Transverse colon (tissue), 4 donors: ENCODE data around the gene ARMC3. TPM values are rescaled to one million over a fixed set of nuclear protein-coding genes. Genes with fewer than 3 reads are reported as not detected.

ENCODE experiments used
- DNase-seq: peaks from one replicate; pipeline ENCODE4 v3.0.0-alpha.2; 2019
- H3K27ac ChIP-seq, 4 donors: fragments of 200-600 bp; sonication (generic); 2 replicates each; pipeline ENCODE4 v1.5.1; 2016 to 2018; ENCODE audit warnings: inconsistent platforms in 4 of 4
- H3K27me3 ChIP-seq: fragments of 200-600 bp; sonication (generic); 2 replicates; pipeline ENCODE4 v1.5.1; 2017; ENCODE audit warnings: inconsistent platforms
- H3K36me3 ChIP-seq, 4 donors: fragments of 200-600 bp; sonication (generic); 2 replicates each; pipeline ENCODE4 v1.5.1; 2017 to 2019; ENCODE audit warnings: inconsistent platforms in 4 of 4
- H3K4me1 ChIP-seq, 4 donors: fragments of 200-600 bp; sonication (generic); 2 replicates each; pipeline ENCODE4 v1.5.1; 2017 to 2020; ENCODE audit warnings: inconsistent platforms in 4 of 4
- H3K4me3 ChIP-seq, 4 donors: fragments of 200-600 bp; sonication (generic); 1 replicate in 1 of 4; 2 replicates in 3 of 4; pipeline versions ENCODE4 v1.5.1 to v1.6.1; 2017 to 2019; ENCODE audit warnings: inconsistent platforms in 4 of 4
- H3K9me3 ChIP-seq, 2 donors: fragments of 200-600 bp; sonication (generic); 2 replicates each; pipeline ENCODE4 v1.5.1; 2017 to 2019; ENCODE audit warnings: inconsistent platforms in 2 of 2
- EP300 ChIP-seq: sonication (generic); formaldehyde crosslinking; IDR thresholded peaks from one replicate; pipeline ENCODE4 v1.6.1; 2017; ENCODE audit warnings: antibody characterized with exemption, low read depth
- POLR2A ChIP-seq: fragments of 450-650 bp; IDR thresholded peaks from one replicate; pipeline ENCODE4 v1.6.1; 2016; ENCODE audit warnings: antibody characterized with exemption, mild to moderate bottlenecking, moderate library complexity
- POLR2AphosphoS5 ChIP-seq, 3 donors: sonication (generic); formaldehyde crosslinking; IDR thresholded peaks; one replicate each; pipeline ENCODE4 v1.6.1; 2016; ENCODE audit warnings: antibody characterized with exemption in 3 of 3
- WGBS, 2 donors: methylation state at CpG; one replicate each; pipeline ENCODE4 v1.1.5; 2018; ENCODE audit warnings: low coverage in 1 of 2; 5-methylcytosine and 5-hydroxymethylcytosine counted together
- in situ Hi-C, 4 donors: fragments of 200-750 bp; cut with MboI; loops; one replicate each; pipeline versions ENCODE4 v1.15.0 to v1.15.1; 2017; ENCODE audit warnings: low sequenced_read_pairs in 3 of 4, low pct_ligation_motif_present in 1 of 4, low pct_unique_long_range_greater_than_20kb in 1 of 4
- intact Hi-C: fragments of 100-400 bp; cut with DNase I; formaldehyde crosslinking; loops from one replicate; pipeline ENCODE4 v1.15.1; 2023; ENCODE audit warnings: low total_unique reads
- small RNA-seq, 4 donors: library from RNA; depleted of rRNA; stranded (forward); fragments of <200 nt; gene quantifications; one replicate each; pipeline ENCODE3, GENCODE V24; 2016
- total RNA-seq, 4 donors: library from RNA; depleted of rRNA; stranded (reverse); fragments of >200 nt; gene quantifications; one replicate each; pipeline ENCODE4 v1.1.0, GENCODE V29; 2016
- TF ChIP-seq, protein P1 (sequence below), 5 experiments: fragments of 200-600 bp in 3 of 5; fragments of 450-650 bp in 2 of 5; sonication (generic) in 3 of 5; IDR thresholded peaks; 1 replicate in 2 of 5; 2 replicates in 3 of 5; pipeline ENCODE4 v1.5.1; 2016 to 2017; ENCODE audit warnings: antibody characterized with exemption in 5 of 5, inconsistent platforms in 3 of 5, mild to moderate bottlenecking in 2 of 5, moderate library complexity in 1 of 5

ARMC3 gene
- total RNA-seq, 4 donors from 2014 or later = not detected

DNA sequence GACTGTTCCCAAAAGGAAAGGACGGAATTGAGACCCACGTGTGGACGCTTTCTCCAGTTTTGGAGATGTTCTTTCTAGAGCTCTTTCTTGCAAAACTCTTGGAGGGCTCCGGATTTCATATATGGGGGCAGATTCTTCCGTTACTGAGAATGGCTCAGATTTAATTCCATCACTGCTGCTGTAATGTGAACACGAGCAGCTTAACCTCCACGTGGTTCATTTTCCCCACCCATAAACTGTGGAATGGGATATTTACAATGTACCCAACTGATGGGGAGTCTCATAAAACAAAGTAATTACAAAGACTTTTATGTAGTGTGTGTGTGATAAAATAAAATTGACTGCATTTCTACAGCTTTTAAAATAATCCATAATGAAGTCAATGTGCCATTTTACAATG lies 152.4 kb downstream of the ARMC3 start:
- intact Hi-C loops (no loop called here), in situ Hi-C loops (no loop called here)
- DNase-seq = no peak
- TF ChIP-seq, protein P1, sequence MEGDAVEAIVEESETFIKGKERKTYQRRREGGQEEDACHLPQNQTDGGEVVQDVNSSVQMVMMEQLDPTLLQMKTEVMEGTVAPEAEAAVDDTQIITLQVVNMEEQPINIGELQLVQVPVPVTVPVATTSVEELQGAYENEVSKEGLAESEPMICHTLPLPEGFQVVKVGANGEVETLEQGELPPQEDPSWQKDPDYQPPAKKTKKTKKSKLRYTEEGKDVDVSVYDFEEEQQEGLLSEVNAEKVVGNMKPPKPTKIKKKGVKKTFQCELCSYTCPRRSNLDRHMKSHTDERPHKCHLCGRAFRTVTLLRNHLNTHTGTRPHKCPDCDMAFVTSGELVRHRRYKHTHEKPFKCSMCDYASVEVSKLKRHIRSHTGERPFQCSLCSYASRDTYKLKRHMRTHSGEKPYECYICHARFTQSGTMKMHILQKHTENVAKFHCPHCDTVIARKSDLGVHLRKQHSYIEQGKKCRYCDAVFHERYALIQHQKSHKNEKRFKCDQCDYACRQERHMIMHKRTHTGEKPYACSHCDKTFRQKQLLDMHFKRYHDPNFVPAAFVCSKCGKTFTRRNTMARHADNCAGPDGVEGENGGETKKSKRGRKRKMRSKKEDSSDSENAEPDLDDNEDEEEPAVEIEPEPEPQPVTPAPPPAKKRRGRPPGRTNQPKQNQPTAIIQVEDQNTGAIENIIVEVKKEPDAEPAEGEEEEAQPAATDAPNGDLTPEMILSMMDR (IDR thresholded peaks at IDR 0.05) = no peak
- TF ChIP-seq POLR2A = no peak
- no peak for TF ChIP-seq EP300
- TF ChIP-seq POLR2AphosphoS5 (IDR thresholded peaks at IDR 0.05) = no peak
- Histone ChIP-seq H3K4me3 (no peak overlapping the region), H3K4me1 (no peaks in the 10 kb centered on the region), H3K36me3 (no peaks in the 10 kb centered on the region), H3K27me3 (peaks cover 10% of the 10 kb centered on the region), H3K27ac (no peak overlapping the region), H3K9me3 (no peaks in the 10 kb centered on the region)
- 57 to 60% methylated on average over 7 of the region's 7 CpGs for WGBS, 2 donors

DNA sequence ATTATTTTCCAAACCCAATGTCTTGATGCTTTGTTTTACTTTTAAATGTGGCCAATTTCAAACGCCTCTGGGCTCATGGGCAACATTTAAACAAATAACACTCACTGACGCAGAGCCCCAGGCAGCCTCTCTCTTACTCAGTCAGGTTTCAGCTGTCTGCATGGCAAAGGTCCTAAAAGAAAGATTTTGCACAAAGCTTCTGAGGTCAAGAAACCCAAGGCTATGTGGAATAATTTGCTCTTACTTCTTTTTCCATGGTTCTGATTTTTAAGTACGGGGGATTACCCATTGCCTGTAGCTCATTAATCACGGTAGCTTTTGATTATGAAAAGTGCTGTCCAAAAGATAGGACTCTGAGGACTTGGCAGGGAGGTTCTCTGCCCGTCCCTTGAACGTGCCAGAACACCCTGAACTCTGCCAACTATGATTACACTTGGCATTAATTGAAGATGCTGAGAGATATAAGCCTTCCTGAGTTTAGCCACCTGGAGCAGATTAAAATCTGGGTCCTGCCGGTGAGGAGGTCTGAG lies 153.4 kb downstream of the ARMC3 start:
- 46 to 47% methylated on average over 3 to 7 of the region's 7 CpGs for WGBS, 2 donors
- Histone ChIP-seq H3K27me3 (peaks cover 10% of the 10 kb centered on the region), H3K9me3 (no peaks in the 10 kb centered on the region), H3K4me1 (no peaks in the 10 kb centered on the region), H3K27ac (peak overlapping the region in 3 of 4 donors; percentile 24 to 49 (median 33)), H3K36me3 (no peaks in the 10 kb centered on the region), H3K4me3 (no peak overlapping the region)
- DNase-seq = no peak
- in situ Hi-C loops = no loop called here
- no peak for TF ChIP-seq POLR2AphosphoS5 (IDR thresholded peaks at IDR 0.05)
- TF ChIP-seq POLR2A = no peak
- TF ChIP-seq EP300 = no peak
- TF ChIP-seq, protein P1 (IDR thresholded peaks at IDR 0.05) = no peak
- intact Hi-C loops = no loop called here

DNA sequence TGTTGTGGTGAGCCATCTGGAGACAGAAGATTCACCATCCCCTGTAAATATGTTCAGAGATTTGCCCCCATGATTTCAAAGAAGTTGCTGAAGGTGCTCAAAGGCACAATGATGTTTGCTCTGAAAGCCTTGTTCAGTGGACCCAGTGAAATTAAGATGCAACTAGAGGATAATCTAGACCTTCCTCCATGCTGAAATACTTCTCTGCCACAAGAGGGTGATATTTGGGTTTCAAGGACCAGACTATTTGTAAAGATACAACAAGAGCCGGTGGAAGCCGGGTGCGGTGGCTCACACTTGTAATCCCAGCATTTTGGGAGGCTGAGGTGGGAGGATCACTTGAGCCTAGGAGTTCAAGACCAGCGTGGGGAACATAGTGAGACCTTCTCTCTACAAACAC lies 154.0 kb downstream of the ARMC3 start:
- in situ Hi-C loops (no loop called here), intact Hi-C loops (no loop called here)
- TF ChIP-seq EP300 (no peak), POLR2AphosphoS5 (IDR thresholded peaks at IDR 0.05) (no peak), POLR2A (no peak)
- TF ChIP-seq, protein P1 (IDR thresholded peaks at IDR 0.05) = peak in 1 of 5 experiments; percentile 27
- 64% methylated on average over 4 of the region's 4 CpGs; no CpG with 5 or more reads in 1 of the 2 donors for WGBS, 2 donors
- no peaks in the 10 kb centered on the region for H3K36me3 ChIP-seq
- no peaks in the 10 kb centered on the region for H3K9me3 ChIP-seq
- no peak overlapping the region for H3K4me3 ChIP-seq
- H3K27ac ChIP-seq = peak overlapping the region in 2 of 4 donors; percentile 24 to 49
- DNase-seq = no peak
- H3K27me3 ChIP-seq = peaks cover 10% of the 10 kb centered on the region
- H3K4me1 ChIP-seq = no peaks in the 10 kb centered on the region

Small RNA genes lying within 50 kb of the gene (small RNA-seq; reads per million reads assigned to genes)
- 0 to 0.71 (median 0.56) reads per million in 4 donors for gene RNA5SP304

Other genes starting within 250 kb of the ARMC3 start
- gene PIP4K2A, start 213.5 kb upstream of the ARMC3 start, total RNA-seq = 10 to 100 TPM in 3 of 4 donors, 1 to 10 TPM in 1; 2.6 to 14.9 (median 12.4) TPM
- 10 to 100 TPM in 3 of 4 donors, 1 to 10 TPM in 1; 7.5 to 29.1 (median 19.2) TPM for gene MSRB2, start 167.5 kb downstream of the ARMC3 start, total RNA-seq